ENCODE results near the gene LGALS12. TPM values are rescaled to one million over a fixed set of nuclear protein-coding genes. Genes with fewer than 3 reads are reported as not detected.
"Not testable (repeated sequence)": the region's sequence is repeated elsewhere in the genome, so short reads cannot be mapped to it uniquely, and the experiment has no call there.

The LGALS12 gene
- total and polyA plus RNA-seq, 2 donors (not counting 1 experiment from before 2014, with no cell fraction given) = 0.19 TPM; not detected in 1

DNA sequence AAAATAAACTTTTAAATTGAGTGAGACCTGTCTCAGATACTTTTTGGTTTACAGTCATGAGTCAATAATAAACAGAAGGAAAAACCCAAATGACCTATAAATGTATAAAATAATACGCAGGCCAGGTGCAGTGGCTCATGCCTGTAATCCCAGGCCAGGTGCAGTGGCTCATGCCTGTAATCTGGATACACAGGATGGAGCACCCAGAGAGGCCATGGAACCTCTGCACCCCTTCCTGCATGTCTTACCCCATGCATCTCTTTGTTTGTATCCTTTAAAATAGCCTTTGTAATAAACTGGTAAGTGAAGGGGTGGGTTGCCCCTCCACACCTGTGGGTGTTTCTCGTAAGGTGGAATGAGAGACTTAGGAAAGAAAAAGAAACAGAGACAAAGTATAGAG, 21.8 kb downstream of the LGALS12 start:
- POLR2A ChIA-PET = no interaction called here
- intact Hi-C loops (cut with micrococcal nuclease) = no loop called here
- TF ChIP-seq CTCF (IDR thresholded peaks at IDR 0.05) (no peak), EZH2 (IDR thresholded peaks at IDR 0.05; ENCODE audit: borderline replicate concordance, insufficient read depth, low read depth, low read length, poor library complexity, severe bottlenecking) (no peak)
- H3K9me3 Mint-ChIP-seq (ENCODE audit: insufficient read depth) = peaks cover 2% of the 10 kb centered on the region
- ATAC-seq (ENCODE audit: low read depth) = no peak
- peaks cover 14% of the 10 kb centered on the region in 2 donors for H3K4me1 ChIP-seq (ENCODE audit: control insufficient read depth in 2 of 2, insufficient read depth in 2 of 2, low read length in 2 of 2)
- no peak for DNase-seq
- no peaks in the 10 kb centered on the region for H3K36me3 ChIP-seq (replicated peaks in 1 of 2; ENCODE audit: control extremely low read depth in 1 of 2, control insufficient read depth in 1 of 2, extremely low read depth in 1 of 2, insufficient read depth in 2 of 2, low read length in 1 of 2)
- no peak overlapping the region for H3K4me3 ChIP-seq (ENCODE audit: control extremely low read depth in 1 of 5, extremely low read depth in 1 of 5, insufficient read depth in 1 of 5, low read depth in 2 of 5, low read length in 4 of 5)
- H3K4me3 Mint-ChIP-seq = no peak overlapping the region
- no peaks in the 10 kb centered on the region for H4K20me1 ChIP-seq (ENCODE audit: control insufficient read depth, insufficient read depth, low read length, poor library complexity, severe bottlenecking)
- no peak overlapping the region for H3K27ac ChIP-seq (ENCODE audit: low read length in 2 of 2)
- H3K27ac Mint-ChIP-seq = no peak overlapping the region
- H3K4me1 Mint-ChIP-seq = peaks cover 15% of the 10 kb centered on the region
- CTCF ChIA-PET = no interaction called here
- H3K9me3 ChIP-seq (ENCODE audit: control extremely low read depth in 1 of 3, control insufficient read depth in 2 of 3, insufficient read depth in 1 of 3, low read length in 2 of 3) = peaks cover 3 to 11% (median 3%) of the 10 kb centered on the region in 3 donors
- no peak overlapping the region for H3K9ac ChIP-seq (ENCODE audit: low read length)
- peaks cover 24% of the 10 kb centered on the region for H3K27me3 Mint-ChIP-seq
- 88% methylated on average over 1 of the region's 2 CpGs for WGBS (ENCODE audit: insufficient coverage)
- H3K27me3 ChIP-seq (replicated peaks in 1 of 4; ENCODE audit: control extremely low read depth in 1 of 4, control insufficient read depth in 3 of 4, insufficient read depth in 4 of 4, low read length in 3 of 4) = peaks cover 0 to 12% (median 0%) of the 10 kb centered on the region in 4 experiments
- H3K79me2 ChIP-seq (ENCODE audit: control insufficient read depth, insufficient read depth, low read length) = no peaks in the 10 kb centered on the region
- H2AFZ ChIP-seq (ENCODE audit: insufficient read depth, low read depth, low read length, poor library complexity, severe bottlenecking) = no peak overlapping the region
- H3K4me2 ChIP-seq (replicated peaks; ENCODE audit: low read depth, low read length, poor library complexity, severe bottlenecking) = no peak overlapping the region

GRCh38 chr11:63528156-63528555, 22.3 kb downstream of the LGALS12 start:
- POLR2A ChIA-PET; H4K20me1 ChIP-seq (ENCODE audit: control insufficient read depth, insufficient read depth, low read length, poor library complexity, severe bottlenecking); ATAC-seq (ENCODE audit: low read depth); H3K9ac ChIP-seq (ENCODE audit: low read length); DNase-seq; H3K79me2 ChIP-seq (ENCODE audit: control insufficient read depth, insufficient read depth, low read length); H2AFZ ChIP-seq (ENCODE audit: insufficient read depth, low read depth, low read length, poor library complexity, severe bottlenecking); H3K9me3 ChIP-seq (ENCODE audit: control extremely low read depth in 1 of 3, control insufficient read depth in 2 of 3, insufficient read depth in 1 of 3, low read length in 2 of 3); intact Hi-C loops (cut with micrococcal nuclease); H3K27ac Mint-ChIP-seq; H3K4me2 ChIP-seq (replicated peaks; ENCODE audit: low read depth, low read length, poor library complexity, severe bottlenecking); CTCF ChIA-PET; H3K27me3 ChIP-seq (replicated peaks in 1 of 4; ENCODE audit: control extremely low read depth in 1 of 4, control insufficient read depth in 3 of 4, insufficient read depth in 4 of 4, low read length in 3 of 4); H3K4me3 ChIP-seq (ENCODE audit: control extremely low read depth in 1 of 5, extremely low read depth in 1 of 5, insufficient read depth in 1 of 5, low read depth in 2 of 5, low read length in 4 of 5); H3K36me3 ChIP-seq (replicated peaks in 1 of 2; ENCODE audit: control extremely low read depth in 1 of 2, control insufficient read depth in 1 of 2, extremely low read depth in 1 of 2, insufficient read depth in 2 of 2, low read length in 1 of 2); H3K27ac ChIP-seq (ENCODE audit: low read length in 2 of 2); H3K9me3 Mint-ChIP-seq (ENCODE audit: insufficient read depth); H3K4me3 Mint-ChIP-seq: not testable (repeated sequence)
- no CpG with 5 or more reads among the region's 11 CpGs for WGBS (ENCODE audit: insufficient coverage)
- peaks cover 24% of the 10 kb centered on the region for H3K27me3 Mint-ChIP-seq
- peaks cover 15% of the 10 kb centered on the region for H3K4me1 Mint-ChIP-seq
- peaks cover 14 to 15% of the 10 kb centered on the region in 2 donors for H3K4me1 ChIP-seq (ENCODE audit: control insufficient read depth in 2 of 2, insufficient read depth in 2 of 2, low read length in 2 of 2)

GRCh38 chr11:63528729-63529278, 22.9 kb downstream of the LGALS12 start:
- POLR2A ChIA-PET; intact Hi-C loops (cut with micrococcal nuclease); H4K20me1 ChIP-seq (ENCODE audit: control insufficient read depth, insufficient read depth, low read length, poor library complexity, severe bottlenecking); H3K27ac ChIP-seq (ENCODE audit: low read length in 2 of 2); H3K4me3 Mint-ChIP-seq; ATAC-seq (ENCODE audit: low read depth); H3K27ac Mint-ChIP-seq; H2AFZ ChIP-seq (ENCODE audit: insufficient read depth, low read depth, low read length, poor library complexity, severe bottlenecking); H3K4me3 ChIP-seq (ENCODE audit: control extremely low read depth in 1 of 5, extremely low read depth in 1 of 5, insufficient read depth in 1 of 5, low read depth in 2 of 5, low read length in 4 of 5); H3K9me3 ChIP-seq (ENCODE audit: control extremely low read depth in 1 of 3, control insufficient read depth in 2 of 3, insufficient read depth in 1 of 3, low read length in 2 of 3); H3K4me2 ChIP-seq (replicated peaks; ENCODE audit: low read depth, low read length, poor library complexity, severe bottlenecking); DNase-seq; CTCF ChIA-PET; H3K36me3 ChIP-seq (replicated peaks in 1 of 2; ENCODE audit: control extremely low read depth in 1 of 2, control insufficient read depth in 1 of 2, extremely low read depth in 1 of 2, insufficient read depth in 2 of 2, low read length in 1 of 2); H3K9me3 Mint-ChIP-seq (ENCODE audit: insufficient read depth); H3K27me3 ChIP-seq (replicated peaks in 1 of 4; ENCODE audit: control extremely low read depth in 1 of 4, control insufficient read depth in 3 of 4, insufficient read depth in 4 of 4, low read length in 3 of 4); H3K79me2 ChIP-seq (ENCODE audit: control insufficient read depth, insufficient read depth, low read length); H3K9ac ChIP-seq (ENCODE audit: low read length): not testable (repeated sequence)
- H3K27me3 Mint-ChIP-seq = peaks cover 18% of the 10 kb centered on the region
- H3K4me1 Mint-ChIP-seq = peaks cover 19% of the 10 kb centered on the region
- peaks cover 14 to 15% of the 10 kb centered on the region in 2 donors for H3K4me1 ChIP-seq (ENCODE audit: control insufficient read depth in 2 of 2, insufficient read depth in 2 of 2, low read length in 2 of 2)
- 86% methylated on average over 1 of the region's 3 CpGs for WGBS (ENCODE audit: insufficient coverage)
